K562 (cell line): ENCODE data around the gene RACK1. TPM values are rescaled to one million over a fixed set of nuclear protein-coding genes. Genes with fewer than 3 reads are reported as not detected.

Experiments used
- CUX1 ChIP-seq: fragments of 200-800 bp; sonication (Bioruptor generic); IDR thresholded peaks from 2 replicates; pipeline ENCODE4 v1.6.1; 2016; ENCODE audit warnings: missing genetic modification characterization, missing compliant biosample characterization
- PREB ChIP-seq: sonication (generic); formaldehyde crosslinking; IDR thresholded peaks from 2 replicates; pipeline ENCODE4 v1.8.1; 2023; ENCODE audit warnings: mild to moderate bottlenecking, missing genetic modification reagents
- polyA plus RNA-seq, 8 experiments: library from polyadenylated mRNA; depleted of rRNA in 4 of 8; stranded (reverse) in 5 of 8; unstranded in 3 of 8; fragments of >200 nt; fragmentation: Nextera tagmentation in 2 of 8; fragmentation: Illumina TruSeq in 1 of 8; extraction: Ambion mirVana in 2 of 8; extraction: Trizol in 1 of 8; gene quantifications; 2 replicates each; pipeline versions ENCODE4 v1.2.1 to v1.2.3, GENCODE V29; 2011 to 2014; ENCODE audit warnings: inconsistent platforms in 1 of 8, missing spikeins in 1 of 8
- total RNA-seq, 7 experiments: library from RNA; depleted of rRNA in 6 of 7; stranded (reverse); fragments of >200 nt in 6 of 7; fragmentation: Illumina TruSeq in 2 of 7; extraction: Trizol in 2 of 7; gene quantifications; 2 replicates each; pipeline versions ENCODE4 v1.2.1 to v1.2.3, GENCODE V29; 2011 to 2021; ENCODE audit warnings: low replicate concordance in 1 of 7

RACK1 gene
- total and polyA plus RNA-seq, 9 of the 15 experiments (the other 6 are each of a cell fraction or from before 2014, with no cell fraction given): 2,303 to 5,311 (median 3,833) TPM

- TF ChIP-seq CUX1 (CRISPR knock-in tag) (no peak), PREB (CRISPR knock-in tag) (no peak)
Measured at GRCh38 chr5:181236471-181236870, 7.2 kb downstream of the RACK1 start (continued).
